Fibroblast of pulmonary artery (primary cell): ENCODE measurements around the gene HRC.

Experiments
- DNase-seq: peaks from one replicate; pipeline ENCODE4 v3.0.0-alpha.2; 2010; ENCODE audit warnings: low read depth
- H3K4me3 ChIP-seq: replicated peaks from 2 replicates; pipeline ENCODE4 v1.5.1; 2011; ENCODE audit warnings: low read depth, mild to moderate bottlenecking, control low read depth, low read length, moderate library complexity
- TF ChIP-seq, protein P1 (sequence below): IDR thresholded peaks from 2 replicates; pipeline ENCODE4 v1.5.1; 2011; ENCODE audit warnings: mild to moderate bottlenecking, control low read depth, low read length, inconsistent platforms; ENCODE audit errors: missing control alignments

The HRC gene

DNA sequence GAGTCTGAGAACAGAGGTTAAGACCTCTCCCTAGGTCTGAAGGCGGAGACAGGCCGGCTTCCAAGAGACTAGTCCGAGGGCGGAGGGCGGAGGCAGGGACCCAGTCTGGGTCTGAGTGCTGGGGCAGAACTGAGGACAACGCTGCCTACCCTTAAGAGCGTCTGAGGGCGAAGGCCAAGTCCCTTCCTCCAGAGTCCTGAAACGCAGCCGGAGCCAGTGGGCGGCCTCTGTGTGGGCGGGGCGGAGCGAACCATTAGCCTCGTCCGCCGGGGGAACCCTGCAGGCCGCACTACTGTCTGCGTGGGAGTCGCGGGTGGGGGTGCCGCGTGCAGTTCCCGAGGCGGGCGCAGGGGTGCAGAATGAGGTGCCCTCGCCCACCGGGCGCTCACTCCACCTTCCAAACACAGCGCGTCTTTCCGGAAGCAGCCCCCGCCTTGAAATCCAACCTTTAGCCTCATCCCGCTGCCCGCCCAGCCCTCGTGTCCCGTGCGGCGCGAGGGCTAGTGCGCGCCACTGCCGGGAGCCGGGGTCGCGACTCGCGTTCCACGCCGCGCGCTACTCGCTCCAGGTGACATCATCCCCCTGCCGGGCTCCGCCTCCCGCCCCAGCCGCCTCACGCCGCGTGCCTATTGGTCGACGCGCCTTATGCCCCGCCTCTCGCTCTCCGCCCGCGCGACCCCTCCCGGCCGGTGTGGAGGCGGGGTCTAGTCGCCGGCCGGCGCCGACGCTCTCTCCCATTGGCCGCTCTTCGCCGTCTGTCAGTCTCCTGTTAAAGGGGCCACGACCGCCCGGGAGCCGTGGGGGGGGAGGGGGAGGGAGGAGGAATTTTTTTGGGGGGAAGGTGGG, 36.4 kb downstream of the HRC start, which contains the start of gene C19orf73:
TSS of gene C19orf73 (minus strand) at position 579 of the 846 bp plus-strand sequence. CDS start at position 458, 121 bp downstream.
- TF ChIP-seq, protein P1, sequence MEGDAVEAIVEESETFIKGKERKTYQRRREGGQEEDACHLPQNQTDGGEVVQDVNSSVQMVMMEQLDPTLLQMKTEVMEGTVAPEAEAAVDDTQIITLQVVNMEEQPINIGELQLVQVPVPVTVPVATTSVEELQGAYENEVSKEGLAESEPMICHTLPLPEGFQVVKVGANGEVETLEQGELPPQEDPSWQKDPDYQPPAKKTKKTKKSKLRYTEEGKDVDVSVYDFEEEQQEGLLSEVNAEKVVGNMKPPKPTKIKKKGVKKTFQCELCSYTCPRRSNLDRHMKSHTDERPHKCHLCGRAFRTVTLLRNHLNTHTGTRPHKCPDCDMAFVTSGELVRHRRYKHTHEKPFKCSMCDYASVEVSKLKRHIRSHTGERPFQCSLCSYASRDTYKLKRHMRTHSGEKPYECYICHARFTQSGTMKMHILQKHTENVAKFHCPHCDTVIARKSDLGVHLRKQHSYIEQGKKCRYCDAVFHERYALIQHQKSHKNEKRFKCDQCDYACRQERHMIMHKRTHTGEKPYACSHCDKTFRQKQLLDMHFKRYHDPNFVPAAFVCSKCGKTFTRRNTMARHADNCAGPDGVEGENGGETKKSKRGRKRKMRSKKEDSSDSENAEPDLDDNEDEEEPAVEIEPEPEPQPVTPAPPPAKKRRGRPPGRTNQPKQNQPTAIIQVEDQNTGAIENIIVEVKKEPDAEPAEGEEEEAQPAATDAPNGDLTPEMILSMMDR: no peak
- DNase-seq: peak; percentile 95

DNA sequence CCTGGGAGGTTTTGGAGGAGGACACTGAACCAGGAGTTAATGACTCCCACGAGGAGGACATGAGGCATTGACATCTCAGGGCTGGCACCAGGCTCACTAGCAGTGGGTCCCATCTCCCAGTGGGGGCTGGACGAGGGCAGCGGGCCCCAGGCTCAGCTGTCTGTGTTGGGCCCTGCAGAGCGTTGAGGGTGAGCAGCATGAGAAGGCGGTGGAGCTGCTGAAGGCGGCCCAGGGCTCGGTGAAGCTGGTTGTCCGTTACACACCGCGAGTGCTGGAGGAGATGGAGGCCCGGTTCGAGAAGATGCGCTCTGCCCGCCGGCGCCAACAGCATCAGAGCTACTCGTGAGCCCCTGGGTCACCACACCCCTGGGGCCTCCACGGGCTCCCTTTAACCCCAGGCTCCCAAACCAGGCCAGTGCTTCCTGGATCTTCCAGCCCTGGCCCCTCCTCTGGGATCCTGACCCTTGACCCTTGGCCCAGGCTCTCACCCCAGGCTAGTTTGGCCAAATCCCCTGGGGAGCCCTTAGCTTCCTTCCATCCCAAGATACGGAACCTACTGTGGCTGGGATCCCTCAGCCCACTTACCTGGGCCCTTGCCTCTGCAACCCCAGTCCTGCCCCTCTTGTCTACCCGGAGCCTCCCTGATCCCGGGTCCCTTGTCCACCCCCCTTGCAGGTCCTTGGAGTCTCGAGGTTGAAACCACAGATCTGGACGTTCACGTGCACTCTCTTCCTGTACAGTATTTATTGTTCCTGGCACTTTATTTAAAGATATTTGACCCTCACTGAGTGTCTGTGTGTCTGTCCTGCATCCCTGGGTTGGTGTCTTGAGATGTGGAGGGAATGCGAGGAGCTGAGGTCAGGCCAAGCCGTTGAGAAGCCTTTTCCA, 37.3 kb downstream of the HRC start:
- H3K4me3 ChIP-seq: peak overlapping the region; percentile 69
- no peak for DNase-seq
- TF ChIP-seq, protein P1: no peak

More for the DNA sequence above, 36.4 kb downstream of the HRC start, which contains the start of gene C19orf73:
- peak within 1 kb of the TSS; percentile 69 for H3K4me3 ChIP-seq

DNA sequence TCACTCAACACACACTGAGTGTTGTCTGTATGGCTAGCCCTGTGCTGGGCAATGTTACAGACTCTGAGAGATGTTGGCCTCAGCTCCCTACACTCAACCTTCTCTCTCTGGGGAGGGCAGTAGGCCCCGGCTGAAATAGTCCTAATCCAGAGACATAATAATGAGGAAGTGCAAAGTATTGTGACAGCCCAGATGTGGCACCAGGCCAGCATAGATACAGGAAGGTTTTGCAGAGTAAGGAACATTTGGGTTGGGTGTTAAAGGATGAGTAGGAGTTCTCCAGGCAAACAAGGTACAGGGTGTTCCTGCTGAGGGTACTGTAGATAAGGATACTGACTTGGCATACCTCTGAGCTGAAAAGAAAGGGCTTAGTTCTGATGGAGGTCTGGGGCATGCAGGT, 38.7 kb downstream of the HRC start:
- DNase-seq: no peak
- TF ChIP-seq, protein P1: no peak
- H3K4me3 ChIP-seq: no peak overlapping the region

DNA sequence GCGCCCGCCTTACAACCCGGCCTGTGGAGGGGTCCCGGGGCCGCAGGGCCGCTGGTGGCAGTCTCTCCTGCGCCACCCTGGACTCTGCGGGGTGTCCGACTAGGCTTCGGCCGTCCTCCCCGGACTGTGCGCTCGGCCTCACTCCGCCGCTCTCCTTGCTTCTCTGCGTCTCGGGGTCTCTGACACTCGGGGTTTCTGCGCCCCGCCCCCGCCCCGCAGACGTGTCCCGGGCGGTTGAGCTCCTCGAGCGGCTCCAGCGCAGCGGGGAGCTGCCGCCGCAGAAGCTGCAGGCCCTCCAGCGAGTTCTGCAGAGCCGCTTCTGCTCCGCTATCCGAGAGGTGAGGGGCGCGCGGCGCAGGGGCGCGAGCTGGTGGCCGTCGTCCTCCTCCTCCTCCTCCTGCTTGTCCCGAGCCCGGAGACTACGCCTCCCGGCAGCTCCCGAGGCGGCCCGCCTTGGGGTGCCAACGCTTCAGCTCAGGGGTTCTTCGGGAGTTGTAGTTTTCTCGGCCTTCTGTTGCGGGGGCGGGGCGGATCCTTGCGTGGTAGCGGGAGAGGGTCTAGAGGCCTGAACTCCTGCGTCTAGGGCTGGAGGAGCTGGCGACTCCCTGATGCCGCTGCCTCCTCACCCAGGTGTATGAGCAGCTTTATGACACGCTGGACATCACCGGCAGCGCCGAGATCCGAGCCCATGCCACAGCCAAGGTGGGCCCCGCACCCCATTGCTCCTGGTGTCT, 40.4 kb downstream of the HRC start:
- peak; percentile 54 for DNase-seq
- TF ChIP-seq, protein P1: no peak

DNA sequence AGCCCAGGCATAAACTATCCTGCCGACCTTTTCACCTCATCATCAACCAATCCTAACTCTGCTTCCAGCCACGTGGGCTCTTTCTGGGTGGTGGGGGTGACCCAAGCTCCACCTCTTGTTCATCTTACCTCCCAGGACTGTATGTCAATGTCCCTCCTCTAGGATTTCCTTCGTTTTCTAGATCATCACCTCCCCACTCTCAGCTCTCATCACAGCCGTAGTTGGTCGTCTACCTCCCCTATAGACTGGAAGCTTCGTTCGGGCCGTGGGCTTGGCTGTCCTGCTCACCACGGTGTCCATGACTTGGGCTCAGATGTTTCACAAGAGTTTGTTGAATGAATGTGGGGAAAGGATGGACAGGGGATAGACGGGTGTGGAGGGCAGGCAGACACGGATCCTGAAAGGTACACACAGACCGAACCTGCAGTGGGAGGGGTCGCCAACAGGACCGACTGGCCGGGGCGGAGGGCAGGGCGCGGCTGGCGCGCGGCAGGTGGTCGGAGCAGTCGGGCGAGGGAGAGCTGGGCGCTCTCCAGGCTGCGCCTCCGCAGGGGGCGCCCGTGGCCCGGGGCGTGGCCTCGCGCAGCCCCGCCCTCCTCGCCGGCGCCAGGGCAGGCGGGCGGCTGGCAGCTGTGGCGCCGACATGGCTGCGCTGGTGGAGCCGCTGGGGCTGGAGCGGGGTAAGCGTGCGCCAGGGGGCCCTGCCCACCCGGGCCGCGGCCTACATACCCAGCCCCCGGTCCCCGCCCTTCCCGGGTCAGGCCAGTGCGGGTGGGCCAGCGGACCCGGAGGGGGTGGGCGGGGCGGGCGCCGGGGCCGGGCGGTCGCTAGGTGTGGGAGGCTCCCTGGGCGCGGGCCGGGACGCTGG, 41.2 kb downstream of the HRC start, which contains the start of gene LIN7B:
TSS of gene LIN7B (plus strand) at position 609 of the 868 bp plus-strand sequence. CDS start at position 644, 35 bp downstream.
- peak within 1 kb of the TSS; percentile 69 for H3K4me3 ChIP-seq
- TF ChIP-seq, protein P1: peak; percentile 3
- DNase-seq: peak; percentile 63

More for the DNA sequence above, 40.4 kb downstream of the HRC start:
- peak overlapping the region; percentile 69 for H3K4me3 ChIP-seq
